Heart left ventricle (tissue), 16 donors: ENCODE results near the gene FOXK1. TPM values are rescaled to one million over a fixed set of nuclear protein-coding genes. Genes with fewer than 3 reads are reported as not detected.
A peak's percentile ranks its signal among the peaks of the same experiment; 100 is the strongest.

Source experiments
- ATAC-seq, 4 donors: fragments of 200-7000 bp; cut with Tn5 transposase; one replicate each; pipeline ENCODE4 v1.9.1; 2020 to 2022; ENCODE audit warnings: moderate library complexity in 4 of 4, mild to moderate bottlenecking in 3 of 4, moderate number of reproducible peaks in 1 of 4
- DNase-seq, 5 donors: peaks; one replicate each; pipeline ENCODE4 v3.0.0-alpha.2; 2020
- H3K27ac ChIP-seq, 12 donors: fragments of 200-600 bp; sonication (generic) in 4 of 12; one replicate each; pipeline versions ENCODE4 v1.5.0 to v1.8.0; 2016 to 2022; ENCODE audit warnings: mild to moderate bottlenecking in 2 of 12
- H3K27me3 ChIP-seq, 9 donors: fragments of 200-600 bp; sonication (generic) in 2 of 9; one replicate each; pipeline versions ENCODE4 v1.5.1 to v1.8.0; 2016 to 2022; ENCODE audit warnings: mild to moderate bottlenecking in 3 of 9
- H3K36me3 ChIP-seq, 9 donors: fragments of 200-600 bp; sonication (generic) in 2 of 9; one replicate each; pipeline versions ENCODE4 v1.5.0 to v1.8.0; 2018 to 2022; ENCODE audit warnings: mild to moderate bottlenecking in 2 of 9
- H3K4me1 ChIP-seq, 12 donors: fragments of 200-600 bp; sonication (generic) in 4 of 12; one replicate each; pipeline versions ENCODE4 v1.5.0 to v1.8.0; 2016 to 2022; ENCODE audit warnings: mild to moderate bottlenecking in 3 of 12
- H3K4me3 ChIP-seq, 12 donors: fragments of 200-600 bp; sonication (generic) in 4 of 12; one replicate each; pipeline versions ENCODE4 v1.5.0 to v1.8.0; 2017 to 2022; ENCODE audit warnings: mild to moderate bottlenecking in 9 of 12, moderate library complexity in 4 of 12
- H3K9me3 ChIP-seq, 12 donors: fragments of 200-600 bp; sonication (generic) in 4 of 12; one replicate each; pipeline versions ENCODE4 v1.5.0 to v1.8.0; 2016 to 2022; ENCODE audit warnings: mild to moderate bottlenecking in 1 of 12
- POLR2A ChIP-seq, 2 donors: fragments of 450-650 bp; IDR thresholded peaks; one replicate each; pipeline ENCODE4 v1.6.1; 2017; ENCODE audit warnings: antibody characterized with exemption in 2 of 2, mild to moderate bottlenecking in 2 of 2, moderate library complexity in 2 of 2
- WGBS, 4 donors: extraction: QIAGEN DNeasy Blood & Tissue Kit in 2 of 4; methylation state at CpG; one replicate each; pipeline versions ENCODE4 v1.1.5 to v1.1.7; 2013 to 2018; 5-methylcytosine and 5-hydroxymethylcytosine counted together
- intact Hi-C, 10 donors: fragments of 100-400 bp; cut with DNase I; formaldehyde crosslinking; loops; one replicate each; pipeline versions ENCODE4 v1.11.1 to v1.14.2; 2022
- polyA plus RNA-seq, 2 donors: library from polyadenylated mRNA; stranded (reverse); fragments of 200-250 nt; gene quantifications; one replicate each; pipeline ENCODE4 v1.2.3, GENCODE V29; 2013
- total RNA-seq, 9 donors: library from RNA; depleted of rRNA in 2 of 9; stranded (reverse); fragments of >200 nt in 2 of 9; fragmentation: NEBNext Ultra II Directional in 3 of 9; extraction: Animal tissue kit (Norgen Biotek cat#: 25700) in 3 of 9; gene quantifications; one replicate each; pipeline versions ENCODE4 v1.1.0 to v1.2.4, GENCODE V29; 2016 to 2023
- TF ChIP-seq, protein P1 (sequence below), 12 donors: fragments of 200-600 bp; sonication (generic) in 4 of 12; IDR thresholded peaks; one replicate each; pipeline versions ENCODE4 v1.5.0 to v1.8.0; 2018 to 2022; ENCODE audit warnings: antibody characterized with exemption in 12 of 12, mild to moderate bottlenecking in 5 of 12
- donor health status: ischemic (EF 13 %, LVEDD 7.1; RV severe dilation, severe dysfunction).
- donor health status: healthy with polysubstance abuse.
- donor health status: DM: no; HTN: yes; CAD: no.
- donor health status: DM: no; HTN: no; CAD: no.
- donor health status: ischemic (EF 25% LVEDD 6.9; RV normal size, moderate dysfunction).
- donor health status: ischemic (EF 25% LVEDD 5.7; RV mildly dilated, moderate dysfunction).
- donor health status: healthy.
- donor health status: DM: yes; HTN: yes; CAD: no.
- donor health status: ischemic (EF 35%, LVEDD 5.7; RV mildly dilated, moderate dysfunction).
- donor health status: nonischemic (EF 11% LVEDD 7.7; RV severe dilation, severe dysfunction).
- donor health status: DM: yes; HTN: yes; CAD: no.
- donor health status: PGD.
- donor health status: ischemic (EF 29% LVEDD 5.4; RV normal size, mild dysfunction).
- donor health status: nonischemic (EF 23%, LVEDD 6.1; RV moderate dilation, normal function).

Gene FOXK1
- total and polyA plus RNA-seq, 11 donors = 9.3 to 43.7 (median 19.8) TPM

DNA sequence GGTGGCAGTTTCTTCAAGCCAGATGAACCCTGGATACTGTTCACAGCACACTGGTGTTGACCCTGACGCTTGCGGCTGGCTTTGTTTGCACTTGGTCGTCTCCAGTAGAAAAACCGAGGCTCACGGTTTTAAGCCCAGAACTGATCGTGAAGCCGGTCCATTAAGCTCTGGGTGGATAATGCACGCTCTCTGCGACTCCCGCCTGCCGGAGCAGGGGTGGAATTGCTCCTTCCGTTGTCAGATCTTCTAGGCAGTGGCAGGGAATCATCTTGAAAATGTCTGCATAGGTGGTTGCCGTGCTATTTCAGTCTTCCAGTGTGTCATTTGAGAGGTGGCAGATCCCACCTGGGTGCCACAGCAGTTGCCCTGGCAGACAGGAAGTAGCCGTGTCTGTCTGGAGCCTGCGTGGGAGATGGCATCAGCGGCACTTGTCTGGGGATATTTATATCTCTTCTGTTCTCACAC is 57.5 kb downstream of the FOXK1 start:
- Histone ChIP-seq H3K9me3 (no peaks in the 10 kb centered on the region), H3K4me3 (peak overlapping the region in 10 of 12 donors; percentile 20 to 46 (median 37)), H3K27ac (peak overlapping the region; percentile 31 to 86 (median 77)), H3K27me3 (no peaks in the 10 kb centered on the region), H3K36me3 (peaks cover 0 to 33% (median 27%) of the 10 kb centered on the region in 9 donors), H3K4me1 (peaks cover 0 to 59% (median 40%) of the 10 kb centered on the region in 12 donors)
- ATAC-seq = peak; percentile 23 to 70 (median 68)
- TF ChIP-seq, protein P1, sequence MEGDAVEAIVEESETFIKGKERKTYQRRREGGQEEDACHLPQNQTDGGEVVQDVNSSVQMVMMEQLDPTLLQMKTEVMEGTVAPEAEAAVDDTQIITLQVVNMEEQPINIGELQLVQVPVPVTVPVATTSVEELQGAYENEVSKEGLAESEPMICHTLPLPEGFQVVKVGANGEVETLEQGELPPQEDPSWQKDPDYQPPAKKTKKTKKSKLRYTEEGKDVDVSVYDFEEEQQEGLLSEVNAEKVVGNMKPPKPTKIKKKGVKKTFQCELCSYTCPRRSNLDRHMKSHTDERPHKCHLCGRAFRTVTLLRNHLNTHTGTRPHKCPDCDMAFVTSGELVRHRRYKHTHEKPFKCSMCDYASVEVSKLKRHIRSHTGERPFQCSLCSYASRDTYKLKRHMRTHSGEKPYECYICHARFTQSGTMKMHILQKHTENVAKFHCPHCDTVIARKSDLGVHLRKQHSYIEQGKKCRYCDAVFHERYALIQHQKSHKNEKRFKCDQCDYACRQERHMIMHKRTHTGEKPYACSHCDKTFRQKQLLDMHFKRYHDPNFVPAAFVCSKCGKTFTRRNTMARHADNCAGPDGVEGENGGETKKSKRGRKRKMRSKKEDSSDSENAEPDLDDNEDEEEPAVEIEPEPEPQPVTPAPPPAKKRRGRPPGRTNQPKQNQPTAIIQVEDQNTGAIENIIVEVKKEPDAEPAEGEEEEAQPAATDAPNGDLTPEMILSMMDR (IDR thresholded peaks at IDR 0.05) = peak in 11 of 12 donors; percentile 41 to 72 (median 52)
- TF ChIP-seq POLR2A (IDR thresholded peaks at IDR 0.05) = no peak
- intact Hi-C loops = loop anchor here in 3 of 10 donors (2.0 to 5.0 kb wide), 3 partner anchors 15 to 97 kb away; partner anchors contain the start of gene FOXK1 (in 1 of the 3)
- peak in 3 of 5 donors; percentile 54 to 68 (median 60) for DNase-seq
- 3 to 15% (median 10%) methylated on average over 6 to 16 of the region's 16 CpGs for WGBS, 4 donors

DNA sequence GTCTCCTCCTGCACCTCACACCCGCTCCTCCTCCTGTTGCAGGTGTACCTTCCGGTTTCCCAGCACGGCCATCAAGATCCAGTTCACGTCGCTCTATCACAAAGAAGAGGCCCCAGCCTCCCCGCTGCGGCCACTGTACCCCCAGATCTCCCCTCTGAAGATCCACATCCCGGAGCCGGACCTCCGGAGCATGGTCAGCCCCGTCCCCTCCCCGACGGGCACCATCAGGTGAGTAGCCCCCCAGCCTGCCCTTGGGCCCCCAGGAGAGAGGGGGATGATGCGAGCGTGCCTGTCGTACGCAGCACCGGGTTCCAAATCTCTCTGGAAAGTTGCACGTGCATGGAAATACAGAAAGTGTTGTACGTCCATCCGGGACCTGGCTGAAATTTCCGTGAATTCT is 58.7 kb downstream of the FOXK1 start:
- ATAC-seq (no peak), DNase-seq (no peak)
- Histone ChIP-seq H3K4me1 (peaks cover 4 to 59% (median 45%) of the 10 kb centered on the region in 12 donors), H3K27ac (no peak overlapping the region), H3K4me3 (no peak overlapping the region), H3K36me3 (peaks cover 0 to 33% (median 27%) of the 10 kb centered on the region in 9 donors), H3K9me3 (no peaks in the 10 kb centered on the region), H3K27me3 (no peaks in the 10 kb centered on the region)
- no peak for TF ChIP-seq POLR2A (IDR thresholded peaks at IDR 0.05)
- TF ChIP-seq, protein P1 (IDR thresholded peaks at IDR 0.05) = no peak
- 92 to 96% (median 93%) methylated on average over 21 to 22 of the region's 22 CpGs for WGBS, 4 donors
- intact Hi-C loops = no loop called here

DNA sequence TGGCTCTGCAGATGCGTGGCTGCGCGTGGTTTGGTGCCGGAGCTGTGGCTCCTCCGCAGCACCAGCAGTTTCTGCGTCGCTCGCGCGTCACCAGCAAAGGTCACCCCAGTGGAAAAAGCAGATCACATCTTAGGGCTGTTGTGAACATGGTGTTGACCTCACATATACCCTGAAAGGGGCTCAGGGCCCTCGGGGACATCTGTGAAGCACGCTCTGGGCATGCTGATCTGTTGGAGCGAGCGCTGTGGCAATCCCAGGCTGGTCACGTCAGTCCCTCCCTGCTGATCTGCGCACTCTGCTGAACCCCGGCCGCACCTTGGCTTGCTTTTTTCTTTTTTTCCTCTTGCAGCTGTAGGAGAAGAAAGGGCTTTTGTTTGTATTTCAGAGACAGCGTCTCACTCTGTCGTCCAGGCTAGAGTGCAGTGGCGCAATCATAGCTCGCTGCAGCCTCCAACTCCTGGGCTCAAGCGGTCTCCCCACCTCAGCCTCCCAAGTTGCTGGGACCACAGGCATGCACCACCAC is 60.0 kb downstream of the FOXK1 start:
- no peak for ATAC-seq
- H3K4me3 ChIP-seq = no peak overlapping the region
- peaks cover 10 to 69% (median 58%) of the 10 kb centered on the region in 12 donors for H3K4me1 ChIP-seq

DNA sequence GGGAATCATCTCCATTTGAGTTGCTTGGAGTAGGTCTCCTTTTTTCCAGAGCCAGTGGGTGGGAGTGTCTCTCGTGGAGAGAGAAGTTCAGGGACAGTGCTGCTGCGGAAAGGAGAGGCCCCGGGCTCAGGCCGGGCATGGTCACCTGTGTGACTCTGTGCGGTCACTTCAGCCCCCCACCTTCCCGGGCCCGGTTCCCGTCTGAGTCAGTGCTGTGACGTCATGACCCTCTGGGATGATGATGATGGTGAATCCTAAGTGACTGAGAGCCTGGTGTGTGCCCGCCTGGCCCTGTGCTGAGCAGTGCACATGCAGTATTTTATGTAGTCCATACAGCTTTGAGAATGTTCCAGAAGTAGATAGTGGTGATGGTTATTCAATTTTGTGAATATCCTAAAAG is 60.8 kb downstream of the FOXK1 start:
- 89 to 93% (median 91%) methylated on average over 10 of the region's 10 CpGs for WGBS, 4 donors
- intact Hi-C loops = no loop called here
- H3K4me1 ChIP-seq = peaks cover 12 to 72% (median 62%) of the 10 kb centered on the region in 12 donors
- peak overlapping the region in 2 of 12 donors; percentile 90 to 95 for H3K27ac ChIP-seq
- TF ChIP-seq POLR2A (IDR thresholded peaks at IDR 0.05) = no peak
- TF ChIP-seq, protein P1 (IDR thresholded peaks at IDR 0.05) = no peak
- H3K27me3 ChIP-seq = no peaks in the 10 kb centered on the region
- no peaks in the 10 kb centered on the region for H3K9me3 ChIP-seq
- H3K4me3 ChIP-seq = no peak overlapping the region
- ATAC-seq = no peak
- DNase-seq = no peak
- peaks cover 0 to 33% (median 28%) of the 10 kb centered on the region in 9 donors for H3K36me3 ChIP-seq

More for the DNA sequence above, 60.0 kb downstream of the FOXK1 start:
- intact Hi-C loops = no loop called here
- WGBS, 4 donors = 94 to 97% (median 95%) methylated on average over 23 of the region's 23 CpGs
- Histone ChIP-seq H3K36me3 (peaks cover 0 to 33% (median 27%) of the 10 kb centered on the region in 9 donors), H3K27ac (no peak overlapping the region), H3K27me3 (no peaks in the 10 kb centered on the region), H3K9me3 (no peaks in the 10 kb centered on the region)
- TF ChIP-seq POLR2A (IDR thresholded peaks at IDR 0.05) = no peak
- TF ChIP-seq, protein P1 (IDR thresholded peaks at IDR 0.05) = no peak
- no peak for DNase-seq
